GM12872 (cell line): ENCODE data around the gene CIRBP.

Experiments used
- CTCF ChIP-seq: IDR thresholded peaks from 3 replicates; pipeline ENCODE4 v1.5.1; 2011; ENCODE audit warnings: low read depth, mild to moderate bottlenecking, low read length, moderate library complexity; ENCODE audit not compliant: insufficient read depth

The CIRBP gene

GRCh38 chr19:1253514-1254080 is 15.5 kb upstream of the CIRBP start:
- no peak for TF ChIP-seq CTCF

GRCh38 chr19:1254081-1254527 is 15.0 kb upstream of the CIRBP start:
- TF ChIP-seq CTCF = no peak

- TF ChIP-seq CTCF = no peak
Observed at GRCh38 chr19:1254530-1255185, 14.5 kb upstream of the CIRBP start.

GRCh38 chr19:1255186-1256161 is 13.7 kb upstream of the CIRBP start:
- no peak for TF ChIP-seq CTCF

GRCh38 chr19:1256646-1257474 is 12.3 kb upstream of the CIRBP start:
- no peak for TF ChIP-seq CTCF

- no peak for TF ChIP-seq CTCF
Observed at GRCh38 chr19:1257475-1258162, 11.5 kb upstream of the CIRBP start.
